ENCODE results near the gene EEFSEC.
A peak's percentile ranks its signal among the peaks of the same experiment; 100 is the strongest.

EEFSEC gene

DNA sequence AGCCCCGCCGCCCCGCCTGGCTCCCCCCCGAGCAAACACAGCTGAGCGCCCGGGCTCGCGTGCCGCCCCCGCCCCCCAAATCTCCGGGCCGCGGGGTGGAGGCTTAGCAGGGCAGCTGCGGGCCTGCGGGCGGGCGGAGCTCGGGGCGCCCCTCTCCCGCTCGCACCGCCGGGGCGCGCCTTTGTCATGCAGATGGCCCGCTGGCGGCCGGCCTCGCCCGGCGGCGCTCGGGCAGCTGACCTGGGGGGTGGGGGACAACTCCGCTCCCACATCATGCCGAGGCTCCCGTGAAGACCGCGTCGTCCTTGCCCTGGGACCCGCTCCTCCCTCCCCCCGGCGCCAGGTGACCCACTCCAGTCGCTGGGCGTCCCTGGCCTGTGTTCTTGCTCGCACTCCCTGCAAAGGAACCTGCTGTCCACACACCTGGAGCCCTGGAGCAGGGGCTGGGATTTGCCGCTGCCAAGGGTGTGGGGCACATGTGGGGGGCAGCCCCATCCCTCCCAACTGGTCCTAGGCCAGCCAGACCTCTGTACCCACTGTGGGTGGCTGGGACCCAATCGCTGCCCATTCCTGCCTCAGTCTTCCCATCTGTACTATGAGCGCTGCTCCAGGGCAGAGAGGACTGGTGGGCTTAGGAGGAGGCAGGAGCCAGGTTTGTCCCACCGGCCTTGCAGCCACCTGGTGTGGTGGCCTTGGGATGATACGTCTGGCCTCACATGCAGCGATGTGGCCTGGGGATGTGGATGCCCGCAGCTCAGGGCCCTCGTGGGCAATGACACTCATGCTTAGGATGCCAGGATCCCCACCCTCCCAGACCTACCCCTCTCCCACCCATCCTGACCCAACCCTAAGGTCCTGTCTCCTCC is 279.9 kb downstream of the EEFSEC start:
- DNase-seq = peak; percentile 67

GRCh38 chr3:128433837-128434165 is 280.5 kb downstream of the EEFSEC start:
- DNase-seq = no peak

- no peak for DNase-seq
Observed at GRCh38 chr3:128434524-128434923, 281.2 kb downstream of the EEFSEC start.

- no peak for DNase-seq
Observed at GRCh38 chr3:128435058-128435457, 281.8 kb downstream of the EEFSEC start.

DNA sequence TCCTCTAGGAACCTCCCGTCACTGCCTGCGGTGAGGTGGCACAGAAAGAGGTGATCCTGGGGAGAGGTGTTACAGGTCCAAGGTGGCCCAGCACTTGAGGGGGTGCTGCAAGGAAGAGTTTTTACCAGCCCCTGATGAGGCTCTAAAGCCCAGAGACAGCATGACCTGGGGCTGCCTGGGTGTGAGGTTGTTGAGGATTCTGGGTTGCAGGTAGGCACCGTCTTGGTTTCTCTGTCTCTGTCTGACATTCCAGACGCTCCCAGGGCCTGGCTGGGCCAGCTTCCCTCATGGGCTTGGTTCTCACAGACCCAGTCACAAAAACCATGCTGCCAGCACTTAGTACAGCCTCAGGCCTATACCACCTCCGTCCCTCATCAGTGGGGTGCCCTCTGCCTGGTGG is 282.3 kb downstream of the EEFSEC start:
- no peak for DNase-seq

DNA sequence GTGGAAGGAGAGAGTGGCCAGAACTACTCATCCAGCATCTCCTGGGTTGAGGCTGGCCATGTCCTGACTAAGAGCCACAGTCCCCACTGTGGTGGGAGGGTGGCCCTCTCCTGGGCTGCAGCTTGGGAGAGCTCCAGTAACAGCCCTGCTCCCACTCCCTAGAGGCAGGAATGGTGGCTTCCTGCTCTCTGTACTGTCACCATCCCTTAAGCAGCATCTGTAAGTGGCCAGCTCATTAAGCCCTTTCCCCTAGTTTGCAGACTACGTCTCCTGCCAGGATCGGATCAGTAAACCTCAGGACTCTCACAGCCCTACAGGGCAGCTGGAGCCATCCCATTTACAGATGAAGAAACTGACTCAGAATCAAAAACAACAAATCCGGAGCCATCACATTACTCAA is 282.9 kb downstream of the EEFSEC start:
- DNase-seq = no peak

DNA sequence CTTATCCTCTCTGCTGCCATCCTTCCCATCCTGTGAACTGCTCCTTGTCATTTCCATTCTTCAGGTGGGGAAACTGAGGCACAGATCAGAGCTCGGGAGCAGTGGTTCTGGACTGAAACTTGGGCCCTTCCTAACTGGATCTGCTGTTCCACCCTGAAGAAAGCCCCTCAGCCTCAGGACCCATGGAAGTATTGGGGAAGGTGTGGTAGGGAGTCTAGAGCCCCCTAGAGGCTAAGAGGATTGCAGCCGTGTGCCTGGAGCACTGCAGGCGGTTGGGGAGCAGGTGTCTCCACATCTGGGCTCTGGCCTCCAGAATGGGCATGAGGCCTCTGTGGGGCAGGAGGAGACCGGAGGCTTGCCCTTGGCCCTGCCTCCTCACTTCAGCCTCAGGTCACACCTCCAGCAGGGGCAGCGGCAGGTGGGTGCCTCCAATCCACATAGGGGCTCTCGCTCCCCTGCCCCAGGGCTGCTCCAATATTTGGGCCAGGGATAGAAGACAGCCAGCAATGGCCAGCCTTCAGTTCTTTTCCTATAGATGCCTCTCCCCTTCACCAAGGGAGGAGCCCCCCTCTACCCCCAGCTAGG is 285.3 kb downstream of the EEFSEC start:
- no peak for DNase-seq

DNA sequence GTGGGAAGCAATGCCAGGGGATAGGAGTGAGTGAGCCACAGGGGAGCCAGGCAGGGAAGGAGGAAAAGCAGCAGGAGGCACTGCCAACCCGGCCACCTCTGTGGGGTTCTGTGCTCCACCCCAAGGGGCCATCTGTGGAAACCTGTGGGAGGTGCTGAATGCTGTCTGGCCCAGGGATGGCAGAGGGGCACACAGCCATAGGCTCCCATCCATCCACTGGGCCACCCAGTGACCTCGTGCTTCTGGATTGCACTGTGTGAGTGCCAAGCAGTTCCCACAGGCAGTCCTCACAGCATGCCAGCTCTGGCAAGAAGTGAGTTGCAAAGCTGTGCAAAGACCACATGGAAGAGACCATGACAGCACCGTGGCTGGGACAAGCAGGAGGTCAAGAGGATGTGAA is 285.9 kb downstream of the EEFSEC start:
- no peak for DNase-seq

GRCh38 chr3:128442070-128442469 is 288.8 kb downstream of the EEFSEC start:
- DNase-seq = no peak

GRCh38 chr3:128442949-128443348 is 289.7 kb downstream of the EEFSEC start:
- no peak for DNase-seq

GRCh38 chr3:128443771-128444170 is 290.5 kb downstream of the EEFSEC start:
- no peak for DNase-seq

DNA sequence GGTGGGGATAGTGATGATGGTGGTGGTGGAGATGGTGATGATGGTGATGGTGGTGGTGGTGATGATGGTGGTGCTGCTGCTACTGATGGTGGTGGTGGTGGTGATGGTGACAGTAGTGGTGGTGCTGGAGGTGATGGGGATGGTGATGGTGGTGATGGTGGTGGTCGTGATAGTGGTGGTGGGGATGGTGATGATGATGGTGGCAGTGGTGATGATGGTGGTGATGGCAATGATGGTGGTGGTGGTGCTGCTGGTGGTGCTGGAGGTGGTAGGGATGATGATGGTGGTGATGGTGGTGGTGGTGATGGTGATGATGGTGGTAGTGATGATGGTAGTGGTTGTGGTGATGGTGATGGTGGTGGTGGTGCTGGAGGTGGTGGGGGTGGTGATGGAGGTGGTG is 292.1 kb downstream of the EEFSEC start:
- no peak for DNase-seq

- DNase-seq = no peak
Observed at GRCh38 chr3:128446821-128447220, 293.5 kb downstream of the EEFSEC start.

- DNase-seq = no peak
Observed at GRCh38 chr3:128447561-128448013, 294.3 kb downstream of the EEFSEC start.

GRCh38 chr3:128448491-128448890 is 295.2 kb downstream of the EEFSEC start:
- no peak for DNase-seq

- DNase-seq = no peak
Observed at GRCh38 chr3:128449111-128449638, 295.9 kb downstream of the EEFSEC start.

DNA sequence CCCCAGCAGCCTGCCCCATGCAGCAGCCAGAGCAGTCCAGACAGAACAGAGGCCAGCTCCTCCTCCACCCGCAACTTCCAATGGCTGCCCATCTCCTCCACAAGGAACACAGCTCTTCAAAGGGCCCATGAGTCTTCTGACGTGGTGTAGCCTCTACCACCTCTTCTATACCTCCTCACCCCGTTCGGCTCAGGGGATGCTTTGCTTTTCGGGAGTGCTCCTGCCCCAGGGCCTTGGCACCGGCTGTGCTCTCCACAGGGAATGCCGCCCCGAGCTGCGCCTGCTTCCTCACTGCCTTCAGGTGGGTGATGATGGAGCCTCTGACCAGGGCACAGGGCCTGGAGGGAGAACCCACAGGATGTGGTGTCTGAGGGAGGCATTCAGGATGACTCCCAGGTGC is 298.8 kb downstream of the EEFSEC start:
- no peak for DNase-seq

- peak; percentile 41 for DNase-seq
Observed at GRCh38 chr3:128452678-128453275, 299.5 kb downstream of the EEFSEC start.

GRCh38 chr3:128453501-128454309 is 300.4 kb downstream of the EEFSEC start:
- DNase-seq = no peak

DNA sequence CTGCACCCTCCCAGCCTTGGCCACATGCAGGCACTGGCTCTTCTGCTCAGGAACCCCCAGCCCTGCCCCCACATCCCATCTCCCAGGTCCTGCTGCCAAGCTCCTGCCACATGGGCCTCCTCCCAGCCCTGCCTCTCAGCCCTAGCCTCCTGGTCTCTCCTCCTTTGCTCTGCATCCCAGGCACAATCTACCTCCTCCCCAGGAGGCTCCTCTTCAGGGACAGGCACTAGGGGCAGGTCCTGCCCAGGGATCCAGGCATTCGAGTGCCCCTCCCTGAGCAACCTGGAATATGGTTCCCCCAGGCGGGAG is 301.0 kb downstream of the EEFSEC start:
- no peak for DNase-seq

DNA sequence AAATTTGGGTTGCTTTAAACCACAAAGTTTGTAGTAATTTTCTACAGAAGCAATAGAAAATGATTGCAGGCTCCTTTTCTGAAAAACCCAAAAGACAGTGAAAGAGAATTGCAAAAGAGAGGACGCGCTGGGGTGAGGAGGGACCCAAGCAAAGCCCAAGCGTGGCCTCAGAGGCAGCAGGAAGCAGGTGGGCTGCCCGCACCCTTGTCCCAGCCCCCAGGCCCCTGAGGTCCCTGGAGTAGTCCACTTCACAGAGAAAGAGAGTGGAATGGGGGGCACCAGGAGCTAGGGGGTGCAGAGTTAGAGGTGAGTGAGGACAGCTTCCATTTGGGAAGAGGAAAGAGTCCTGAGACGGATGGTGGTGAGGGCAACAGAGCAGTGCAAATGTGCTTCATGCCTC is 301.8 kb downstream of the EEFSEC start:
- no peak for DNase-seq

DNA sequence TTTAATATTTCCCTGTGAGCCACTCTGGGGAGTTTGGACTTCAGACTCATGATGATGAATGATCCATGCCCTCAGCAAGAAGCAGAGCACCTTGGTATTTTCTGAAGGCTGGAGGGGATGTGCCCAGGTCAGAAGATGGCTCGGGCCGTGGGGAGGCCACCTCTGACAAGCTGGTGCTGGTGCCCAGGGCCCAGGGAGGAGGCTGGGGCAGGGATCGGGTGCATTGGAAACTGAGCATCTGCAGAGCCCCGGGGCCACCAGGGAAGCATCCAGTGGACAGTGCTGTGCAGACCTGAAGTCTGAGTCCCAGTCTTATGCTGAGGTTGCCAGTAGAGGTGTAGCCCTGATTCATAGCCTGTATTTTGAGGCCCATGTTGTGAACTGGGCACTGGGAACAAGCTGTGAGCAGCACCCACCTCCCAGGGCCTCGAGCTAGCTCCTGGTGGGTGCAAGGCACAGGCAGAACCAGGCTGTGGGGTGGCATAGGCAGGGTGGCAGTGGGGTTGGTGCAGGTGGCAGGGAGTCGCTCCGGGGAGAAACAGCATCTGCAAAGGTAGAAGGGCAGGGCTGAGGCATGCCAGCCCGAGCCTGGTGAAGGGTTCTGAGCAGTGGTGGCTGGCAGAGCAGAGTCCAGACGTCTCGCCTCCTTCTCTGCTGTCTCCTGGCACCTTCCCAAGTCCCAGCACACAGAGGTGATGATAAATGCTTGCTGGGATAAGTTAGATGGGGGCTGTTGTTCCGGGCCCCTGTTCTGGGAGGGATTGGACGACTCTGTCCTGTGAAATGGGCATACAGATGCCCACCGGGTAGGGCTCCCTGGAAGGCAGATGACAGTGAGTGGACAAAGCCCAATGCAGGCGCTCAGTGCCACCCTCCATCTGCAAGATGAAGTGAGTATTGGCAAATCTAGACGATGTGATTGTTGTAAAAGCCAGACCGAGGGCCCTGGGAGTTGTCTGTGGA is 302.8 kb downstream of the EEFSEC start:
- no peak for DNase-seq

Measured in retina (tissue), 1 donor.